ENCODE results near the gene SENP2. TPM values are rescaled to one million over a fixed set of nuclear protein-coding genes. Genes with fewer than 3 reads are reported as not detected.

SENP2 gene
- total RNA-seq, 1 experiment from 2014 or later, result 52.4 TPM

DNA sequence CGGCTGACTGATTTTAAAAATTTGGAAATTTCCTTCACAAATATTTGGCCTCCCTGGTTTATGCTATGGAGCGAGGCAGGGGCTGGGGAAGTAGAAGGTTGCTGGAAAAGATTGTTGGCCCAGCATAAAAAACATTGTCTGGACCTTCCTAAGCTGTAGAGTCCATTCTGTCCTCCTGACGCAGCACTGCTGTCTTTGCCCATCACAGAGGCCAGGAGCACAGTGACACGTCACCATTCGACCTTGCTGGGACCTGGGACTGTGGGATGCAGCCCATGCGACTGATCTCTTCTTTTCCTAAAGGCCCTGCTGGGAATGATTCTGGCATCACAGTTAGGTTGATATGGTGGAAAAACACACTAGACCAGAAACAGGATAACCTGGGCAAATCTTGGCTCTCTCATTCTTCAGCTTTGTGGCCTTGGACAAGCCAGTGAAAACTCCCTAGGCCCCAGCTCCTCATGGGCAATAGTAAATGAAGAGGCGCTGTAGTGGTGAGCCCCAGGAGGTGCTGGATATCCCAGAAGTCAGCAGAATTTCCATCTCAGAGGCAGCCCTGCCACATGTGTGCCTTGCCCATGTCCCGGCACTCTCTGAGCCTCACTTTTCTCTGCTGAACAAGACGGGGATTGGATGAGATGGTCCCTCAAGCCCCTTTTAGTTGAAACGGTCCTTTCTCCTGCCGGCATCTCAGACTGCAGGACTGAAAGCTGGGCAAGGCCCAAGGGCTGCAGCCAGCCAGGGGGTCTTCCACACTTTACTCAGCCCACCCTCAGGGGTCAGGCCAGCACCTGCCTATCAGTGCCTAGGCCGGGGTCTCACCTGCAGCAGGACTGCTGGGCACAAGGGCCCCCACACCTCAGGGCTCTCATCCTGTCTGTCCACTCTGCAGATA, 69.6 kb downstream of the SENP2 start:
- no peaks in the 10 kb centered on the region for H3K27me3 ChIP-seq (replicated peaks; ENCODE audit: control insufficient read depth, insufficient read depth, low read length)
- intact Hi-C loops (cut with micrococcal nuclease; ENCODE audit: unreplicated experiment), result no loop called here
- POLR2A ChIA-PET, result no interaction called here
- CTCF ChIA-PET, result no interaction called here
- H3K27me3 Mint-ChIP-seq (ENCODE audit: insufficient read depth, unreplicated experiment), result no peaks in the 10 kb centered on the region
- peaks cover 77% of the 10 kb centered on the region for H3K36me3 Mint-ChIP-seq (ENCODE audit: insufficient read depth, unreplicated experiment)
- peaks cover 7% of the 10 kb centered on the region for H3K4me1 Mint-ChIP-seq (ENCODE audit: low read depth, unreplicated experiment)
- no peak overlapping the region for H3K4me3 Mint-ChIP-seq (ENCODE audit: unreplicated experiment)
- H3K4me1 ChIP-seq, result no peaks in the 10 kb centered on the region
- H3K4me3 ChIP-seq (ENCODE audit: low read depth, low read length), result no peak overlapping the region
- no peaks in the 10 kb centered on the region for H3K9me3 ChIP-seq
- TF ChIP-seq, protein P1, sequence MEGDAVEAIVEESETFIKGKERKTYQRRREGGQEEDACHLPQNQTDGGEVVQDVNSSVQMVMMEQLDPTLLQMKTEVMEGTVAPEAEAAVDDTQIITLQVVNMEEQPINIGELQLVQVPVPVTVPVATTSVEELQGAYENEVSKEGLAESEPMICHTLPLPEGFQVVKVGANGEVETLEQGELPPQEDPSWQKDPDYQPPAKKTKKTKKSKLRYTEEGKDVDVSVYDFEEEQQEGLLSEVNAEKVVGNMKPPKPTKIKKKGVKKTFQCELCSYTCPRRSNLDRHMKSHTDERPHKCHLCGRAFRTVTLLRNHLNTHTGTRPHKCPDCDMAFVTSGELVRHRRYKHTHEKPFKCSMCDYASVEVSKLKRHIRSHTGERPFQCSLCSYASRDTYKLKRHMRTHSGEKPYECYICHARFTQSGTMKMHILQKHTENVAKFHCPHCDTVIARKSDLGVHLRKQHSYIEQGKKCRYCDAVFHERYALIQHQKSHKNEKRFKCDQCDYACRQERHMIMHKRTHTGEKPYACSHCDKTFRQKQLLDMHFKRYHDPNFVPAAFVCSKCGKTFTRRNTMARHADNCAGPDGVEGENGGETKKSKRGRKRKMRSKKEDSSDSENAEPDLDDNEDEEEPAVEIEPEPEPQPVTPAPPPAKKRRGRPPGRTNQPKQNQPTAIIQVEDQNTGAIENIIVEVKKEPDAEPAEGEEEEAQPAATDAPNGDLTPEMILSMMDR (IDR thresholded peaks at IDR 0.05; ENCODE audit: insufficient read depth in 1 of 2, low read depth in 1 of 2, low read length in 1 of 2, severe bottlenecking in 1 of 2, unreplicated experiment in 1 of 2), result no peak
- no TSS peak for BruUV-seq (replicated peaks)
- no peak overlapping the region for H3K27ac Mint-ChIP-seq (ENCODE audit: unreplicated experiment)
- no peak for DNase-seq
- no peaks in the 10 kb centered on the region for H3K9me3 Mint-ChIP-seq (ENCODE audit: unreplicated experiment)
- peaks cover 8% of the 10 kb centered on the region for H3K36me3 ChIP-seq (ENCODE audit: control insufficient read depth, insufficient read depth, low read length)

DNA sequence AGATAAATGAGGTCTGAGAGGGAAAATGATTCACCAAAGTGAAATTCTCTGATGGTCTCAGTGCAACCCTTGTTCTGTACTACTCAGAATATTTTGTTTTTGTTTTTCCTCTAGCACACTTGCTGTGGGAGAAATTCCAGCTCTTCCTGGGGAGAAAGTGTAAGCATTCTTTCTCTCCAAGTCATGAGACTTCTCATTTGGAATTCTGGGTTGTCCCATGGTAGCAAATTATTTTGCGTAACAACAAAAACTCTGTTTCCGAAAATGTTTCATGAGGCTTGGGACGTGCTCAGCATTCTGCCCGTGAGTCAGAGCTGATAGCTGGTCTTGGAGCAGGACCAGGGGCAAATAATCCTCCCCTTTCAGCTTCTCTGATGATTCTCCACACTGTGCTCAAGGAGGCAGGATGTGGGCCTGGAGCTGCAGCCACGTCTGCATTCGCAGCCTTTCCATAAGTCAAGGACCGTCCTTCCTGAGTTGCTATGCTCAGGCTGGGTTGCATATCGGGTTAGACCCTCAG, 70.3 kb downstream of the SENP2 start:
- Mint-ChIP-seq H3K36me3 (ENCODE audit: insufficient read depth, unreplicated experiment) (peaks cover 73% of the 10 kb centered on the region), H3K4me1 (ENCODE audit: low read depth, unreplicated experiment) (peaks cover 7% of the 10 kb centered on the region), H3K9me3 (ENCODE audit: unreplicated experiment) (no peaks in the 10 kb centered on the region), H3K27ac (ENCODE audit: unreplicated experiment) (no peak overlapping the region), H3K27me3 (ENCODE audit: insufficient read depth, unreplicated experiment) (no peaks in the 10 kb centered on the region), H3K4me3 (ENCODE audit: unreplicated experiment) (no peak overlapping the region)
- no TSS peak for BruUV-seq (replicated peaks)
- Histone ChIP-seq H3K9me3 (no peaks in the 10 kb centered on the region), H3K36me3 (ENCODE audit: control insufficient read depth, insufficient read depth, low read length) (peaks cover 8% of the 10 kb centered on the region), H3K4me3 (ENCODE audit: low read depth, low read length) (no peak overlapping the region), H3K4me1 (no peaks in the 10 kb centered on the region), H3K27me3 (replicated peaks; ENCODE audit: control insufficient read depth, insufficient read depth, low read length) (no peaks in the 10 kb centered on the region)
- TF ChIP-seq, protein P1 (IDR thresholded peaks at IDR 0.05; ENCODE audit: insufficient read depth in 1 of 2, low read depth in 1 of 2, low read length in 1 of 2, severe bottlenecking in 1 of 2, unreplicated experiment in 1 of 2), result no peak
- ChIA-PET CTCF (no interaction called here), POLR2A (no interaction called here)
- DNase-seq, result no peak
- intact Hi-C loops (cut with micrococcal nuclease; ENCODE audit: unreplicated experiment), result no loop called here

DNA sequence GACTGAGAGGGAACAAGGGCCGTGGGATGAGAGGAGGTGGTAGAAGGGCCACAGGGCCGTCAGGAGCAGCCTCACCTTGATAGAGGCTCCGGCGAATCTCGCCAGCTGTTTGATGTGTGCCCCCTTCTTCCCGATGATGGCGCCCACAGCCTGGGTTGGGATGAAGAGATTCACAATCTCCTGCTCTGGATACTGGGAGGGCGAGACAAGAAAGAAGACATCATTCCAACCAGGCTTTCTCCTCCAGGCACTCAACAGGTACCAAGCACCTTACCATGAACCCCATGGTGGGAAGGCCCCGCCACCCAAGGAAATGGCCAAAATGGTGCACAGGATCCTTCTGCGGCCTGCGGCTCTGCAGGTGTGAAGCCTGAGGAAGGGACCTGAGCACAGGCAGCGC, 71.1 kb downstream of the SENP2 start:
- H3K27me3 Mint-ChIP-seq (ENCODE audit: insufficient read depth, unreplicated experiment), result no peaks in the 10 kb centered on the region
- DNase-seq, result no peak
- CTCF ChIA-PET, result no interaction called here
- Histone ChIP-seq H3K27me3 (replicated peaks; ENCODE audit: control insufficient read depth, insufficient read depth, low read length) (no peaks in the 10 kb centered on the region), H3K9me3 (no peaks in the 10 kb centered on the region), H3K4me1 (no peaks in the 10 kb centered on the region), H3K36me3 (ENCODE audit: control insufficient read depth, insufficient read depth, low read length) (peaks cover 8% of the 10 kb centered on the region), H3K4me3 (ENCODE audit: low read depth, low read length) (no peak overlapping the region)
- H3K9me3 Mint-ChIP-seq (ENCODE audit: unreplicated experiment), result no peaks in the 10 kb centered on the region
- intact Hi-C loops (cut with micrococcal nuclease; ENCODE audit: unreplicated experiment), result no loop called here
- peaks cover 7% of the 10 kb centered on the region for H3K4me1 Mint-ChIP-seq (ENCODE audit: low read depth, unreplicated experiment)
- no peak overlapping the region for H3K27ac Mint-ChIP-seq (ENCODE audit: unreplicated experiment)
- no peak overlapping the region for H3K4me3 Mint-ChIP-seq (ENCODE audit: unreplicated experiment)
- TF ChIP-seq, protein P1 (IDR thresholded peaks at IDR 0.05; ENCODE audit: insufficient read depth in 1 of 2, low read depth in 1 of 2, low read length in 1 of 2, severe bottlenecking in 1 of 2, unreplicated experiment in 1 of 2), result no peak
- peaks cover 73% of the 10 kb centered on the region for H3K36me3 Mint-ChIP-seq (ENCODE audit: insufficient read depth, unreplicated experiment)
- BruUV-seq (replicated peaks), result no TSS peak
- POLR2A ChIA-PET, result no interaction called here
